IPS DF 6.9 (cell line): ENCODE measurements around the gene MAP2K2.

Experiments used
- DNase-seq: peaks from one replicate; pipeline ENCODE4 v3.0.0-alpha.2; 2013; ENCODE audit warnings: low read depth, low spot score
- H3K27ac ChIP-seq: one replicate; pipeline ENCODE4 v1.5.1; 2013; ENCODE audit warnings: low read length, control low read depth
- H3K27me3 ChIP-seq: 2 replicates; pipeline ENCODE4 v1.6.1; 2013; ENCODE audit warnings: mild to moderate bottlenecking, low read length; ENCODE audit not compliant: control insufficient read depth, insufficient read depth
- H3K36me3 ChIP-seq: 2 replicates; pipeline ENCODE4 v1.6.1; 2013; ENCODE audit warnings: low read length; ENCODE audit not compliant: control insufficient read depth, insufficient read depth
- H3K4me1 ChIP-seq: 2 replicates; pipeline ENCODE4 v1.6.1; 2013; ENCODE audit warnings: low read length; ENCODE audit not compliant: control insufficient read depth, insufficient read depth
- H3K4me3 ChIP-seq: 2 replicates; pipeline ENCODE4 v1.5.1; 2013; ENCODE audit warnings: mild to moderate bottlenecking, low read length
- H3K9me3 ChIP-seq: 2 replicates; pipeline ENCODE4 v1.6.1; 2013; ENCODE audit warnings: low read length, inconsistent platforms; ENCODE audit not compliant: control insufficient read depth, insufficient read depth
- whole genome bisulfite sequencing: extraction: QIAGEN DNeasy Blood & Tissue Kit; methylation state at CpG from one replicate; pipeline ENCODE4 v1.1.7; 2013; ENCODE audit warnings: mixed read lengths, missing lambda C conversion rate; ENCODE audit not compliant: insufficient read length, insufficient coverage; 5-methylcytosine and 5-hydroxymethylcytosine counted together

MAP2K2 gene

DNA sequence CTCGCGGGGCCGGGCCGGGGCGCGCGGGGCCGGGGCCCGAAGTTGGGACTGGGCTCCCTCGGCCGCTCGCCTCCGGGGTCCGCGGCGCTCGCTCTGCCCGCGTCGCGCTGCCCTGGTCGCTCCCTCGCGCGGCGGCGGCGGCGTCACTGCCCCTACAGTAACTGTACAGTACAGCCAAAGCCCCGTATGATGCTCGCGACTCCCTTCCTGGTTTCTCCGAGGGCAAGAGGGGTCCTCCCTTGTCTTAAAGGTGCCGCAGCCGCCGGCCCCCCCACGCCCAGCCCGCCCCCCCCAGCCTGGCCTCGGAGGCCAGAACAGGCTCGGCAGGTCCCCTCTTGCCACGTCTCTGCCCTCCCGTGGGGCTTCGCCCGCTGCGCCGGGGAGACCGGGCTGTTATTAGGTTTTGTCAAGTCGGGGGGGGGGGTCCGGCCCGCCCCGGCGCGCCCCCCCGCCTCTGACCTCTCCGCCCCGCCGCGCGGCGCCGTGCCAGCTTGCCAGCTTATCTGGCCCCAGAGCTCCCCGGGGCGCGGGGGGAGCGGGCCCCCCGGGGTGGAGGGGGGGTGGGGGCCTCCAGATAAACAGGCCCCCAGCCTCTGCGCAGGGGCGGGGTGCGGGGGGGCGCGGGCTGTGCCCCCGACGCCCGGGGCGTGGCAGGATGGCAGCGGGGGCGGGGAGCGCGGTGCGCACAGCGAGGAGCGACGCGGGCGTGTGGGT is 57.1 kb downstream of the MAP2K2 start, which contains the start of gene ZBTB7A:
TSS of gene ZBTB7A (minus strand) at position 218 of the 714 bp plus-strand sequence. CDS start 11,667 bp downstream, outside the sequence.
- Histone ChIP-seq H3K4me3 (peak within 1 kb of the TSS; percentile 37), H3K36me3 (0 out of 2 replicates have a peak, but pooled peaks cover 2% of the 10 kb centered on the region), H3K4me1 (peaks cover 3% of the 10 kb centered on the region; the same call in 1 of the 2 replicates), H3K27ac (no peak within 1 kb of the TSS), H3K9me3 (no peaks in the 10 kb centered on the region), H3K27me3 (peaks cover 10% of the 10 kb centered on the region)
- DNase-seq, result no peak
- no CpG with 5 or more reads among the region's 85 CpGs for WGBS

- H3K4me3 ChIP-seq, result peak overlapping the region; percentile 37; the same call in 1 of the 2 replicates
- H3K27ac ChIP-seq, result no peak overlapping the region
- peaks cover 10% of the 10 kb centered on the region for H3K27me3 ChIP-seq
- no peak for DNase-seq
- H3K4me1 ChIP-seq, result peaks cover 3% of the 10 kb centered on the region; the same call in 1 of the 2 replicates
- H3K9me3 ChIP-seq, result no peaks in the 10 kb centered on the region
- WGBS, result no CpG with 5 or more reads among the region's 31 CpGs
- H3K36me3 ChIP-seq, result 0 out of 2 replicates have a peak, but pooled peaks cover 2% of the 10 kb centered on the region
Observed at GRCh38 chr19:4066176-4066606, 57.7 kb downstream of the MAP2K2 start.

GRCh38 chr19:4065430-4066175 is 58.3 kb downstream of the MAP2K2 start:
- Histone ChIP-seq H3K4me3 (peak overlapping the region; percentile 68), H3K4me1 (peaks cover 5% of the 10 kb centered on the region; the same call in 1 of the 2 replicates), H3K27me3 (peaks cover 10% of the 10 kb centered on the region), H3K9me3 (no peaks in the 10 kb centered on the region), H3K27ac (no peak overlapping the region), H3K36me3 (0 out of 2 replicates have a peak, but pooled peaks cover 2% of the 10 kb centered on the region)
- WGBS, result no CpG with 5 or more reads among the region's 98 CpGs
- DNase-seq, result peak; percentile 87

- no peak for DNase-seq
Observed at GRCh38 chr19:4064496-4065260, 59.2 kb downstream of the MAP2K2 start.

GRCh38 chr19:4064149-4064495 is 59.8 kb downstream of the MAP2K2 start:
- Histone ChIP-seq H3K27ac (no peak overlapping the region), H3K36me3 (0 out of 2 replicates have a peak, but pooled peaks cover 2% of the 10 kb centered on the region), H3K27me3 (peaks cover 9% of the 10 kb centered on the region), H3K9me3 (no peaks in the 10 kb centered on the region), H3K4me1 (peaks cover 9% of the 10 kb centered on the region; the same call in 1 of the 2 replicates), H3K4me3 (peak overlapping the region; percentile 68)
- WGBS, result no CpG with 5 or more reads among the region's 24 CpGs
- no peak for DNase-seq

More at GRCh38 chr19:4064496-4065260, 59.2 kb downstream of the MAP2K2 start:
- WGBS, result no CpG with 5 or more reads among the region's 57 CpGs
- peak overlapping the region; percentile 68 for H3K4me3 ChIP-seq
- no peaks in the 10 kb centered on the region for H3K9me3 ChIP-seq
- H3K36me3 ChIP-seq, result 0 out of 2 replicates have a peak, but pooled peaks cover 2% of the 10 kb centered on the region
- H3K27ac ChIP-seq, result no peak overlapping the region
- peaks cover 9% of the 10 kb centered on the region; the same call in 1 of the 2 replicates for H3K4me1 ChIP-seq
- peaks cover 10% of the 10 kb centered on the region for H3K27me3 ChIP-seq

GRCh38 chr19:4063369-4064148 is 60.4 kb downstream of the MAP2K2 start:
- DNase-seq, result no peak
- Histone ChIP-seq H3K36me3 (0 out of 2 replicates have a peak, but pooled peaks cover 2% of the 10 kb centered on the region), H3K27ac (no peak overlapping the region), H3K9me3 (no peaks in the 10 kb centered on the region), H3K4me3 (peak overlapping the region; percentile 68; the same call in 1 of the 2 replicates), H3K27me3 (peaks cover 6% of the 10 kb centered on the region; the same call in 1 of the 2 replicates), H3K4me1 (peaks cover 9% of the 10 kb centered on the region; the same call in 1 of the 2 replicates)
- no CpG with 5 or more reads among the region's 31 CpGs for WGBS

- Histone ChIP-seq H3K9me3 (no peaks in the 10 kb centered on the region), H3K27me3 (no peaks in the 10 kb centered on the region; the same call in 1 of the 2 replicates), H3K4me3 (no peak overlapping the region), H3K36me3 (0 out of 2 replicates have a peak, but pooled peaks cover 2% of the 10 kb centered on the region), H3K4me1 (peaks cover 9% of the 10 kb centered on the region; the same call in 1 of the 2 replicates), H3K27ac (no peak overlapping the region)
- WGBS, result no CpG with 5 or more reads among the region's 30 CpGs
- no peak for DNase-seq
Observed at GRCh38 chr19:4062419-4063368, 61.2 kb downstream of the MAP2K2 start.

- no peaks in the 10 kb centered on the region for H3K9me3 ChIP-seq
- no CpG with 5 or more reads among the region's 29 CpGs for WGBS
- DNase-seq, result no peak
- peaks cover 9% of the 10 kb centered on the region; the same call in 1 of the 2 replicates for H3K4me1 ChIP-seq
- H3K27ac ChIP-seq, result no peak overlapping the region
- no peaks in the 10 kb centered on the region for H3K27me3 ChIP-seq
- H3K4me3 ChIP-seq, result no peak overlapping the region
- 0 out of 2 replicates have a peak, but pooled peaks cover 2% of the 10 kb centered on the region for H3K36me3 ChIP-seq
Observed at GRCh38 chr19:4061683-4062418, 62.1 kb downstream of the MAP2K2 start.
